GM18867 (cell line): ENCODE results near the gene POLR2A.
"Not testable (repeated sequence)": the region's sequence is repeated elsewhere in the genome, so short reads cannot be mapped to it uniquely, and the experiment has no call there.

Experiments used
- ATAC-seq: cut with Tn5 transposase; IDR thresholded peaks from one replicate; pipeline ENCODE4 v1.9.1; 2021; ENCODE audit warnings: mild to moderate bottlenecking, moderate library complexity; ENCODE audit not compliant: unreplicated experiment

POLR2A gene

DNA sequence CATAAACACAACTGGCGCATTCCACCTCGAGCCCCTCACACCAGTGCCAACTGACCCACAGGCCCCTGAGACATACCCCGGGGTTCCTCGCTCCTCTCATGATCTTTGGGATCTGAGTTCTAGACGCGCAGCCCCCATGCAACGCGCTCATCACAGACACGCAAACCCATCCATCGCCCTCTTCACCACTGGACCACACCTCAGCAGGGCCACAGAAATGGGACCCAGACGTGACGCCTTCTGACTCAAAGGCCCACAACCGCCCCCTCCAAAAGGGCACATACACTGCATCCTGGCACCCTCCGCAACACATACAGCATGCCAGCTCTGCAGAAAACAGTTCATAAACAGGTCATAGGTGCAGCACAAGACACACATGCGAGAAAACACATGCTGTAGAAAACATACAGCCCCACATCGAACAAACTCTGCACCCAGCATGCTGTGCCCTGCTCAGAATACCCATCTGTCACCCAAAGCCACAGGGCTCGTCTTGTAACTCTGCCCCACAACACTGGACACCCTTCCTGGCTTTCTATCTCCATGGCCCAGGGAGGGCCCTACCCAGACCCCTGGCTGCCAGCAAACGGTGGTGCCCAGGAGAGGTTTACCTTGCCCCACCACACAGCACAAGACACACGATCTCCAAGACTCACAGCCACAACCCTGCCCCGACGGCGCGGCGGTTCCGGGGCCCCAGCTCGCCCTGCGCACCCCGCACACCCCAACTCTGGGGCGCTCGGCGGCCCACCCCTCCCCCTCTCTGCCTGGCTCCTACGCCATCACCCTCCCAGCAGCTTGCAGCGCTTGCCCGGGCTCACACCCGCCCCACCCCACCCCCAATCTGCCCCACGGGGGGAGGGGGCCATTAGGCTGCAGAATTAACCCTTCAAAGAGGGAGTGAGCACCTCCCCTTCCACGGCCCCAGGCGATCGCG lies 5.6 kb upstream of the POLR2A start:
- ATAC-seq = no peak

DNA sequence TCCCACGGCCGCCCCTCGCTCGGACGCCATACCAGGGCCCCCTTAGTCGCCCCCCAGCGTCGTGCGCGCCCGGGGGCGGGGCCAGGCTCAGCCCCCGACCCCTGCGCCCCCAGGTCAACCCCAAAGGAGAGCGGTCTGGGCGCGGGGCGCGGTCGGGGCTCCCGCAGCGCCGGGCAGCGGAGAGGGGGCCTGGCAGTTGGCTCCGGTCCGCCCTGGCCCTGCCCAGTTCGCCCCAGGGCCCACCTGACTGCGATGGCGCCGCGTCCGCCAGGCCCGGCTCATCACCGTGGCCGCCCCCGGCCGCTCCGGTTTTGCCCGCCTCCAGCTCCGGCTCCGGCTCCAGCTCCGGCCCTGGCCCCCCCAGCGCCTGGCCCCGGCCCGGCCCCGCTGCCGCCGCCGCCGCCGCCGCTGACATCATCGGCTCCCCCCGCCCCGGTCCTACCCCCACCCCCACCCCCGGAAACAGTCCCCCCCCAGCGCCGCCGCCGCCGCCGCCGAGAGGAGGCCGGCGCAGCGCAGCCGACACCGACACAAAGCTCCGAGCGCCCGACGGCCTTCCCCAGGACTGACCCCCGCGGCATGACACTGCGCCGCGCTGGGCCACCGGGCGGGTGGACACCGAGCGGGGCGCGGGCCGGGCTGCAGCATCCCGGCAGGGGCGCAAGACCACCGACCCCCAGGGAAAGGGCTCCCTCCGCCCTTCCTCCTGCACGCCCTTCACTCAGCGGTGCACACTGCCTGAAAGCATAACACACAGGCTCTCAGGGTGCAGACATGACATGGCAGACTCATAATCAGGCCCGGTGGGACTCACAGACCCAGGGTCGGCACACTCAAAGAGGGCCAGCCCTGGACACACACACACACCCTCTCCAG lies 4.7 kb upstream of the POLR2A start, which contains the start of gene ZBTB4:
TSS of gene ZBTB4 (minus strand) at position 419 of the 876 bp plus-strand sequence. CDS start 12,830 bp downstream, outside the sequence.
- no peak for ATAC-seq

DNA sequence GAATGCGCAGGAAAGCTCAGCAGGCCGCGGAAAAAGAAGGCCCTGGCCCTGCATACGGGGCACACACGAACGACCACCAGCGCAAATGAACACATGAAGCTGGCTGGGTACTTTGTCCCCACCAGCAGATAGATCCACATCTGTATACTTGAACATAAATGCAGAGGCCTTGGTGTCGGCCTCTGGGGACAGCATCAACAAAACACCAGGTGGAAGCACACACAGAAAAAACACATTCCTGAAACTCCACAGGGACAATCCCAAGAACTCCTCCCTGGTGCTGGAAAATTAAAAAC lies 4.1 kb upstream of the POLR2A start:
- ATAC-seq = no peak

DNA sequence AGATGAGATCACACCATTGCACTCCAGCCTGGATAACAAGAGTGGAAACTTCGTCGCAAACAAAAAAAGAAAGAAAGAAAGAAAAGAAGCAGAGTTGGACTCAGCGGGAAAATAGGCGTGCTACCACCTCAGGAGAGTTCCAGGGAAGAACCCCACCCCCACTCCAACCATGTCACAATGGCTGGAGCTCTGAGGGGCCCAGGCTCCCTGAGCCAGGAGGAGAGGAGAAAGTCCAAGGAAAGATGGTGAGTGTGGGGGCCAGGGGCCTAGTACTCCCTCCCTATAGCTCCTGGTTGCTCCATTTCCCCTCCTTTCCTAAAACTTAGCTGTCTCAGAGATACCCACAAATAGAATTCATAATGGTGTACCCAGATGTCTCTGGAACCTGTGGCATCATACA lies 2.9 kb upstream of the POLR2A start, which contains the start of gene SLC35G6:
TSS of gene SLC35G6 (plus strand) at position 172 of the 400 bp plus-strand sequence. CDS start at position 243, 71 bp downstream.
- ATAC-seq = not testable (repeated sequence)

DNA sequence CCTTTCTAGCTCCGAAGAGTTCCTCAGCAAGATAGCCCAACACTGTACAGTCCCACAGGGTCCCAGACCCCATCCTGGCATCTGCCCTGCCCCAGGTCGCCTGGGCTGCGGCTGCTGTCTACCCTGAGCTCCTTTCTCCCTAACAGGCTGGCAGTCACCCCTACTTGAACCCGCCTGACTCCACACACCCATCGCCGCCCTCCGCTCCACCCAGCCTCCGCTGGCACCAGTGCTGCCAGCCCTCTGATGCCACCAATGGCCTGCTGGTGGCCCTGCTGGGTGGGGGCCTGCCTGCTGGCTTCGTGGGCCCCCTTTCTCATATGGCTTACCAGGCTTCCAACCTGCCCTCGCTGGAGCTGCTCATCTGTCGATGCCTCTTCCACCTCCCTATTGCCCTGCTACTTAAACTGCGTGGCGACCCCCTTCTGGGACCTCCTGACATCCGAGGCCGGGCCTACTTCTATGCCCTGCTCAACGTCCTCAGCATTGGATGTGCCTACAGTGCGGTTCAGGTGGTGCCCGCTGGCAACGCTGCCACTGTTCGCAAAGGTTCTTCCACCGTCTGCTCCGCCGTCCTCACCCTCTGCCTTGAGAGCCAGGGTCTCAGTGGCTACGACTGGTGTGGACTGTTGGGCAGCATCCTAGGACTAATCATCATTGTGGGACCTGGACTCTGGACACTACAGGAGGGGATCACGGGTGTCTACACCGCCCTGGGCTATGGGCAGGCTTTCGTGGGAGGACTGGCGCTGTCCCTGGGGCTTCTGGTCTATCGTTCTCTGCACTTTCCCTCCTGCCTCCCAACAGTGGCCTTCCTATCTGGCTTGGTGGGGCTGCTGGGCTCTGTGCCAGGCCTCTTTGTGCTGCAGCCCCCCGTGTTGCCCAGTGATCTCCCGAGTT lies 2.1 kb upstream of the POLR2A start:
- ATAC-seq = not testable (repeated sequence)

DNA sequence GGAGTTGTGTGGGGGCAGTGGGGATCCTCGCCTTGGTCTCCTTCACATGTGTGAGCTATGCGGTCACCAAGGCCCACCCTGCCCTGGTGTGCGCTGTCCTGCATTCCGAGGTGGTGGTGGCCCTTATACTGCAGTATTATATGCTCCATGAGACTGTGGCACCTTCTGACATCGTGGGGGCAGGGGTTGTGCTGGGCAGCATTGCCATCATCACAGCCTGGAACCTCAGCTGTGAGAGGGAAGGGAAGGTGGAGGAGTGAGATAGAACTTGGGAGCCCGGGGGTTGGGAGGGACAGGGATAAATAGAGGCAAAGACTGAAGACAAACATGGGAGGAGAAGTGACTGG lies 1.5 kb upstream of the POLR2A start:
- ATAC-seq = not testable (repeated sequence)

DNA sequence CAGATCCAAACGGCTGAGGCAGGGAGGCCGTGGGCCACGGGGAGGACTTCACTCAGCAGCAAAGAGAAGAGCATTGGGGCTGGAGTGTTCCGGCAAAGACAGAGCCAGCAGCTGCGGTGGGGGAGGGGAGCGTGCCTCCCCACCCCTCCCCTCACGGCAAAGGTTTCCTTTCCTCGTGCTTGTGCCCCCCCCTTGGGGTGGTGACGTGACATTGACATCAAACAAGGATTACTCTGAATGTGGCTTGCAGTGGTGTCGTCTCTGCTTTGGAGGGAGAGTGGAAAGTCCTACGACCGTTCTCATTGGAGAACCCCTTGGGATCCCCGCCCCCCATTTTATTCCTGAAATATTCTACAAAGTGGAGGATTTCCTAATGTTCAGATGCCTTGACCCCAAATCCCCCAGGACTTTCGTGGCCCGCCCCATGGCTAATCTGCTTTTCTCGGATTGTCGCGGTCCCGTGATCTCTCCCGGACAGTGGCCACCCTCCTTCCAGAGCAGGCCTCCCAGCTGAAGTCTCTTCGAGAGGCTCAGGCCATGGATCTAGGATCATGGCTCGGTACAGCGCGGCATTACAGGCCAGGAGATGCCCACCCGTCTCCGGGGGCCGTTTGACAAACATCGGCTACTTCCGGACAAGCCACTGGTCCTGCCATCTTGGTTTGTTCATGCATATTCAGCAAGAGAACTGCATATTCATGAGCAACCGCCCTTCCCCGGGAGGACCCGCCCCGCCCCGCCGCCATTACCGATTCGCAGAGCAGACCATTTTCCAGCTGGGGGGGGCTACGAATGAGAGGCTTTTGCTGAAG lies 705 bp upstream of the POLR2A start:
- peak; percentile 30 for ATAC-seq

DNA sequence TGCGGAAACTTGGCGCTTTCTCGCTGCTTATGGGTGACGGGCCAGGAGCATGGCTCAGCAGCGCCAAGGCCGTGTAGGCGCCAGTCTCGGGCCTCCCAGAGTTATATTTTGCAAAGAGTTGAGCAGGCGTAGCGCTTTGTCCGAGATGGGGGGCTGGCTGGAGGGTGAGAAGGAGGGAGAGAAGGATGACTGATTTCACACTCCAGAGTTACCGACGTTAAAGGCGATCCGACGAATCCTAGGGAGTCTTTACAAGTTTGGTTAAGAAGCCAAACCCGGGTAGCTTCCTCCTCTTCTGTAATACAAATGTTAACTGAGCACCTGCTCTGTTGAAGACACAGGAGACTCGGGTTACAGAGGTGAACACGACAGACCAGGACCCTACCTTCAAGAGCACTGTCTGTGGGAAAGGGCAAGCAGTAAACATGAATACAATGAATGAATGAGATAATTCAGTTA lies 782 bp downstream of the POLR2A start:
- ATAC-seq = no peak

DNA sequence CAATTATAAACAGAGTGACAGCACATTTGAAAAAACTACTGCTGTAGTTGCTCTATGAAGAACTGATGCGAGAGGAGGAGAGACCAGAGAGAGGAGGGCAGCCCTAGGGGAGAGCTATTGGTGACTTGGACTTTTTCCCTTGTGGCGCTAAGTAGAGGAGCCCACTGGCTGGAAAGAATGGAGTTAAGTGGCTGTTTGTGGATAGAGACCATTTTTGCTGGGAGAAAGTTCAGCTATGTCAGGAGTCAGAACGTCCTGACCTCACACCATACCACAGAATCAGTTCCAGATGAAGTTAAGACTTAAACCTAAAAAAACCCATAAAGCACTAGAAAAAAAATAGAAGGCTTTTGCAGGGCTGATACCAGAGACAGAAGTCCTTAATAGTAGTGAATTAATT lies 2.0 kb downstream of the POLR2A start:
- ATAC-seq = no peak

DNA sequence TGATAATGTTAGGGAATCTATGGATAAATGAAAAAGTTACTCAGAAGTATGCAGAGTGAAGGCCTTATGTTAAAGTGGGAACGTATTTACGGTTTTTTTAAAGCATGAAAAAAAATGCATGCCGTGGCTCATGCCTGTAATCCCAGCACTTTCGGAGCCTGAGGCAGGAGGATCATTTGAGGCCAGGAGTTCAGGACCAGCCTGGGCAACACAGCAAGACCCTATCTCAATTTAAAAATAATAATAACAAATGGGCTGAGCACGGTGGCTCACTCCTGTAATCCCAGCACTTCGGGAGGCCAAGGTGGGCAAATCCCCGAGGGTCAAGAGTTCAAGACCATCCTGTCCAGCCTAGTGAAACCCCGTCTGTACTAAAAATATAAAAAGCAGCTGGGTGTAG lies 6.0 kb downstream of the POLR2A start:
- ATAC-seq = no peak

DNA sequence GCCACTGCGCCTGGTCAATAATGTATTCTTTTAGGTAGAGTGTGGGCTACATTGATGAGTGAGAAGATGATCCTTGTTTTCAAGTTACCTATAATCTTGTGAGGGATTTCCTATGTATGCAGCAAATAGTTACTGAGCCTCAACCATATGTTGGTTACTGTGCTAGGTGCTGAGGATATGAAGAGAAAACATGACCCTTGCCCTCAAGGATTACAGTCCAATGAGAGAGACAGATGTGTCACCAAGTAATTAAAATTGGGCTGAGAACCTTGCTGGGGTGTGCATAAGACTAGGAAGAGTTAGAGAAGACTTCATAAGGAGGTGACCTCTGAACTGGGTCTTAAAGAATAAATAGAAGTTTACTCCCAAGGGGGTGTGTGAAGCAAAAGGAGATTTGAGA lies 7.4 kb downstream of the POLR2A start:
- ATAC-seq = no peak

DNA sequence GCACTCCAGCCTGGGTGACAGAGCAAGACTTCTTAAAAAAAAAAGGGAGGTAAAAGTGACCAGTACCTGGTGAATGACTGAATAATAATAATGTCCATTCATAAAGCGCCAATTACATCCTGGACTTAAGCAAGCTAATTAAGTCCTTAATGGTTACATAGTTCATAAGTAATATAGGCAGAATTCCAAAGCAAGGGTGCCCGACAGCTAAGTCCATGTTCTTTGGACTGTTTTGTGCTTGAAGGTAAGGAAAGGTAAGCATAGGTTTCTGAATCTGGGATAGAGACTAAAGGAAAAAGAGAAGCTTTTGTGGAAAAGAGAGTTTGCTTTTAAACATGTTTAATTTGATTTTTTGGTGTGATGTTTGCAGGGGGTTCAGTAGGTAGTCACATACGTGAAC lies 9.8 kb downstream of the POLR2A start:
- ATAC-seq = no peak

DNA sequence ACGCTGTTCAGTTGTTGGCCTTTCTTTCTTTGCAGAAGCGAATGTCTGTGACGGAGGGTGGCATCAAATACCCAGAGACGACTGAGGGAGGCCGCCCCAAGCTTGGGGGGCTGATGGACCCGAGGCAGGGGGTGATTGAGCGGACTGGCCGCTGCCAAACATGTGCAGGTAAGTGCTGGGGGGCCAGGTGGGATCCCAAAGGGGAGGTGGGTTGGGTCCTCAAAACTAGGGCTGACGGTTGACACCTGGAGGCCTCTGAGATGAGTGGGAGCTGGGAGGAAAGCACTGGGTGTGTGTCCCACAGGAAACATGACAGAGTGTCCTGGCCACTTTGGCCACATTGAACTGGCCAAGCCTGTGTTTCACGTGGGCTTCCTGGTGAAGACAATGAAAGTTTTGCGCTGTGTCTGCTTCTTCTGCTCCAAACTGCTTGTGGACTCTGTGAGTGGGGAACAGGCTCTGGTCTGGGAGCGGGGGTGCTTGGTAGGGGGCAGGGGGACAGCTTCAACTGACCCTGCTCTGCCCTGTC lies 11.8 kb downstream of the POLR2A start:
- no peak for ATAC-seq

DNA sequence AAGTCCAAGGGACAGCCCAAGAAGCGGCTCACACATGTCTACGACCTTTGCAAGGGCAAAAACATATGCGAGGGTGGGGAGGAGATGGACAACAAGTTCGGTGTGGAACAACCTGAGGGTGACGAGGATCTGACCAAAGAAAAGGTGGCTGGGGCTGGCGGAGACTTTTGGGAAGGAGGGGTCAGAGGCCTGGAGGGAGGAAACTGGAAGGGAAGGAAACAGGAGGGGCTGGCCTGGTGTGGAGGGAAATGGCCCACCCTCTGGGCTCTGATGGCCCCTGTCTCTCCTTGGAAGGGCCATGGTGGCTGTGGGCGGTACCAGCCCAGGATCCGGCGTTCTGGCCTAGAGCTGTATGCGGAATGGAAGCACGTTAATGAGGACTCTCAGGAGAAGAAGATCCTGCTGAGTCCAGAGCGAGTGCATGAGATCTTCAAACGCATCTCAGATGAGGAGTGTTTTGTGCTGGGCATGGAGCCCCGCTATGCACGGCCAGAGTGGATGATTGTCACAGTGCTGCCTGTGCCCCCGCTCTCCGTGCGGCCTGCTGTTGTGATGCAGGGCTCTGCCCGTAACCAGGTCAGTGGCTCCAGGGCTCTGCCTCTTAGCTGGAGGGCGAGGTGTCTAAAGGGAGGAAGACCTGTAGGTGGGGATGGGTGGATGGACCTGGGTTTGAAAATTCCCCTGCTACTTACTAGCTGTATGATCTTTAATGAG lies 12.5 kb downstream of the POLR2A start:
- no peak for ATAC-seq

DNA sequence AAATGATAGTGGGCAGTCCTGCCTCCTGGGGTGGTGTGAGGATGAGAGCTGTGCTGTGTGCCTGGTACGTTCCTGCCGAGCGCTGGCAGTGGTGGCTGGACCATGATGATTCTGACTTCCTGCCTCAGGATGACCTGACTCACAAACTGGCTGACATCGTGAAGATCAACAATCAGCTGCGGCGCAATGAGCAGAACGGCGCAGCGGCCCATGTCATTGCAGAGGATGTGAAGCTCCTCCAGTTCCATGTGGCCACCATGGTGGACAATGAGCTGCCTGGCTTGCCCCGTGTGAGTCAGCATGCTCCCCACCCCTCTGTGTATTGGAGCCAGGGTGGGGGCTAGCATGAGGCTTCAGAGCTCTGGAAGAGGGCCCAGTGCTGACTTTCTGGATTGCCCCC lies 13.1 kb downstream of the POLR2A start:
- ATAC-seq = no peak

DNA sequence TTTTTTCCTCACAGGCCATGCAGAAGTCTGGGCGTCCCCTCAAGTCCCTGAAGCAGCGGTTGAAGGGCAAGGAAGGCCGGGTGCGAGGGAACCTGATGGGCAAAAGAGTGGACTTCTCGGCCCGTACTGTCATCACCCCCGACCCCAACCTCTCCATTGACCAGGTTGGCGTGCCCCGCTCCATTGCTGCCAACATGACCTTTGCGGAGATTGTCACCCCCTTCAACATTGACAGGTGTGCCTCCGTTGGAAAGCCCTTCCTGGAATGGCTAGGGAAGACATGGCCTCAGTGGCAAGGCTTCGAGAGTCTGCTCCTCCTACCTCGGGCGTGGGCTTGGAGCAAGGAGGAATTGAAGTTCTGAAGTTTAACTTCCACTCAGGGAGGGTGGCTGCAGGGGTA lies 13.5 kb downstream of the POLR2A start:
- ATAC-seq = no peak

DNA sequence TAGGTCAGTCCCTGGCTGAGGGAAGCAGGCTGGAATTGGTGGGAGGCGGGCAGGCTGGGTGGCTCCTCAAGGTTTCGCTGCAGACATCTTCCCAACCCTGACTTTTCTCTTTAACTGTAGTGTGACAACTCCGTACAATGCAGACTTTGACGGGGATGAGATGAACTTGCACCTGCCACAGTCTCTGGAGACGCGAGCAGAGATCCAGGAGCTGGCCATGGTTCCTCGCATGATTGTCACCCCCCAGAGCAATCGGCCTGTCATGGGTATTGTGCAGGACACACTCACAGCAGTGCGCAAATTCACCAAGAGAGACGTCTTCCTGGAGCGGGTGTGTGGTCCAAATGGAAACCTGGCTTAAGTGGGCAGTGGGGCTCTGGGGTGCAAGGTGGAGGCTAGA lies 15.0 kb downstream of the POLR2A start:
- ATAC-seq = no peak

DNA sequence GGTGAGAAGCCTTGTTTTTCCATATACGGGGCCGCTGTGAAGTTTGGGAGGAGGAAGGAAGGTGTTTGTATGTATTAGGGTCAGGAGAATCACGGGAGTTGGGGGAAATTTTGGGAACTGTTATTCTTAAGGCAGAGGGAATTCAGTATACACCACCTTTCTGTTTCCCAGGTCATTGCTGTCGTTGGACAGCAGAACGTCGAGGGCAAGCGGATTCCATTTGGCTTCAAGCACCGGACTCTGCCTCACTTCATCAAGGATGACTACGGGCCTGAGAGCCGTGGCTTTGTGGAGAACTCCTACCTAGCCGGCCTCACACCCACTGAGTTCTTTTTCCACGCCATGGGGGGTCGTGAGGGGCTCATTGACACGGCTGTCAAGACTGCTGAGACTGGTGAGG lies 17.6 kb downstream of the POLR2A start:
- no peak for ATAC-seq
